Measurements from ENCODE around the gene BTBD16.

BTBD16 gene

DNA sequence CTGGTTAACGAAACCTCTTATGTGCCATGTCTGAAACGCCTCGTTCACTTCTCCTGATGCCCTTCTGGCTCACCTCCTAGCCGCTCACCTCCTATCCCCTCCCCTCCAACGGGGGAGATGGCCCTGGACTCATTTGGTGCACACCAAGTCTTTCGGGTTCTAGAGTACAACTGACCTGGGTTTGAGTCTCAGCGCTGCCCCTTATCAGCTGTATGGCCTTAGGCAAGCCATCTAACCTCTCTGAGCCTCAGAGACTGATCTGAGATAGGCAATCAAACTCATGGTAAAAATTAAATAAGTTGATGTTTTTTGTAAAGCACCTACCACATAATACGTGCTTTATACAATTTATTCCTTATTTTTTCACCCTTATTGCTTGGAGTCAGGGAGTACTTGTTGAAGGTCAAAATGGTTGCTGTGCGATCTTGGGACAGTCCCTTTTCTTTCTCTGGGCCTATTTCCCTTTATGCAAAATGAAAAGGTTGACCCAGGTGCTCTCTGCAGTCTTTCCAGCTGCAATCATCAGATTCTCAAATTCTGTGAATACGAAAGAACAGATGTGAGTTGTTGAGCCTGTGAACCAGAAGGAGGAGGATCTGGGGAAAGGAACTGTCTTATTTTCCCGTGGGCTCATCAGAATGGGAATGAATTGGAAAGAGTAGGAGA, 72.2 kb downstream of the BTBD16 start:
- no peak for DNase-seq (ENCODE audit: low read depth, low spot score)

GRCh38 chr10:122343936-122344335, 72.8 kb downstream of the BTBD16 start:
- no peak for DNase-seq (ENCODE audit: low read depth, low spot score)

DNA sequence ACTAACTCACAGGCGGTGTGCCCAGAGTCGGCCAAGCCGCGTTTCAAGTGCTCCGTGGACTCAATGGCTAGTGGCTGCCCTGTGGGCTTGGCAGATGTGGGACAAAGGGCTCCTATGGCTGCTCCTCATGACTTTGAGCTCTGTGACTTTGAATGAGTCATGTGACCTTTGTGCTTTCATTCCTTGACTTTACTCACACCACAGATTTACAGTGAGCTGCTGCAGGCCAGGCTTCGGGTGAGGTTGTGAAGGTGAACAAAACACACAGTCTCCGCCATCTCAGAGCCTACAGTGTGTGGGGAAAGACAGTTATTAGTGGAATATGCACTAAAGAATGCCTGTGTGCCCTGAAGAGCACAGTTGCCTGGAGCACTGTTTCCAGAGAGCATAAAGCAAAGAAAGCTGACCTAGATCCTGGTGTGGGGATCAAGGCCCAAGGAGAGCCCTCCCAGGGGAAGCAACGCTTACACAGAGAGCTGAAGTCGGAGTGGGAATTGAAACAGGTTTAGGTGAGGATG, 73.7 kb downstream of the BTBD16 start:
- DNase-seq (ENCODE audit: low read depth, low spot score), result no peak

GRCh38 chr10:122346326-122346950, 75.3 kb downstream of the BTBD16 start:
- DNase-seq (ENCODE audit: low read depth, low spot score), result no peak

- DNase-seq (ENCODE audit: low read depth, low spot score), result no peak
Measured at GRCh38 chr10:122347170-122347841, 76.2 kb downstream of the BTBD16 start.

- DNase-seq (ENCODE audit: low read depth, low spot score), result no peak
Measured at GRCh38 chr10:122348512-122348911, 77.4 kb downstream of the BTBD16 start.

- no peak for DNase-seq (ENCODE audit: low read depth, low spot score)
Measured at GRCh38 chr10:122348935-122349361, 77.9 kb downstream of the BTBD16 start.

- no peak for DNase-seq (ENCODE audit: low read depth, low spot score)
Measured at GRCh38 chr10:122349758-122350369, 78.8 kb downstream of the BTBD16 start.

GRCh38 chr10:122350893-122351292, 79.8 kb downstream of the BTBD16 start:
- no peak for DNase-seq (ENCODE audit: low read depth, low spot score)

DNA sequence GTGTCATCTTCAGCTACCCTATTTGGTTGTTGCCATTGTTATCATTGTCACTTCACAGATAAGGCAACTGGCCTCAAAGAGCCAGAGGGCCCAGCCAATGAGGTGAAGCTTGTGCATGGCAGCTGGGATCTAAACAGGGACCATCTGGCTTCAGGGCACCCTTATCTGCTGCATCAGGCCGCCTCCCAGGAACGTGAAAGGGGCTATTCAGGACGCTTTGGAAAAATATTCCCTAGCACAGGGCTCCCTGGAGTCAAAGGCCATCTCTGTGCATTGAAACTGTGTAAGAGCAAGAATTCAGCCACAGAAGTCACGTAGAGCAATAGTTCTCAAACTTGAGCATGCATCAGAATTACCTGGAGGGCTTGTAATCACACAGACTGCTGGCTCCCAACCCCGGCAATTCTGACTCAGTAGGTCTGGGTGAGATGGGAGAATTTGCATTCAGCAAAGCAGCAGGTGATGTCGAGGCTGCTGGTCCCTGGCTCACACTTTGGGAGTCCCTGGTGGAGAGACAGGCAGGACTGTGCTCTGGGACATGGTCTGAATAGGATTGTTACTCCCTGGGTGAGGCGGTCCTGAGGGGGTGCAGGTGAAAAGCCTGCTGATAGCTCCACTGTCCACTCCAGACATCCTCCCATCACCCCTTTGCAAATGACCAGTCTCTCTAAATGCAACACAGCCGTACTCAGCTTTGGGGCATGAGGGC, 81.9 kb downstream of the BTBD16 start:
- DNase-seq (ENCODE audit: low read depth, low spot score), result no peak

- DNase-seq (ENCODE audit: low read depth, low spot score), result no peak
Measured at GRCh38 chr10:122354383-122354782, 83.3 kb downstream of the BTBD16 start.

DNA sequence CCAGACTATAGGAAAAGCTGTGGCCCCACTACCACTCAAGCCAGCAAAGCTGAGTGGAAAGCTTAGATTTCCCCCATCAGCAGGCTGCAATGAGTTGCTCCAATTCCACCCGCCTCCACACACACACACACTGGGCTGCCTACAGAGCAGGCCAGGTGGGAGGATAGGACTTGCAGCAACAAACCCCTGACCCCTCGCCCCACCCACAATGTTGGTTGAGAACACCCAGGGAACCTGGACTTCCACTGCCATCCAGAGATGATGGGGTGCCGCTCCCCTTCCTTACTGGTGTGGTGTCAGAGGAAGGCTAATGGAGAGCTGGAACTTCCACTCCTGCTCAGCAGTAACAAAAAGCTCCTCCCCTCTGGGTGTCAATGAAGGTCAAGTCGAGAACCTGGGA, 86.6 kb downstream of the BTBD16 start:
- no peak for DNase-seq (ENCODE audit: low read depth, low spot score)

- DNase-seq (ENCODE audit: low read depth, low spot score), result no peak
Measured at GRCh38 chr10:122359621-122360020, 88.5 kb downstream of the BTBD16 start.

DNA sequence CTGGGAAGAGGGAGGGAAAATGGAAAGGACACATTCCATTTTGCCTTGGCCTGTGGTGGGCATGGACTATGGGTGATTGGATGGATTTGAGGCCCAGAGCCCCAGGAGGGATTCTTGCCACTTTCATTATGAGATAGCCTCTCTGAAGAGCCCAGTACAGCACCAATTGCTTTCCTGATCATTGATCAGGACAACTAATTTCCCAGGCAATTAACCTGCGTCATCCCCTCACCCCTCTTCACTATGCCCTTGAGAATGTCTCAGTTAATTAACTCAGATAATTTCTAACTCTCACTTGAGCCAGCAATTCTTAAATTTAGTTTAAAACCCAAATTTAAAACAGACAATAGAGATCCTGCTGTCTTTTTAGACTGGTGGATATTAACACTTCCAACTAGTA, 90.0 kb downstream of the BTBD16 start:
- no peak for DNase-seq (ENCODE audit: low read depth, low spot score)

- DNase-seq (ENCODE audit: low read depth, low spot score), result no peak
Measured at GRCh38 chr10:122362031-122362592, 91.0 kb downstream of the BTBD16 start.

DNA sequence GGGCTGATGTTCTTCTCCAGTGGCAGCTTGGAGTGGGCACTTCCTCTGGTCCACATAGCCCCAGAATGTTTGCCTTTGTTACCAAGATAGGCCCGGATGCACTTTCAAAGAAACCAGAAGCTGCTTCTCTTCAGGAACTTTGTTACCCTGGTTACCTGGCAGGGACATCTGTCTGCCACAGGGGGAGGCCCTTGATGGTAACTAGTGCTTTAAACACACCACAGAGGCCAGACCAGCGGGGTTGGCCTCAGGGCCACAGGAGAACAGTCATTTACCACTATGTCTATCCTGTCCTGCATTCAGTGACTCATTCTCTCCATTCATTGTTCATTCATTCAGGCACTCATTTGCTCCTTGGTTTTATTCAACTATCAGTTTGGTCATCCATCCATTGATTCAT, 91.5 kb downstream of the BTBD16 start:
- DNase-seq (ENCODE audit: low read depth, low spot score), result no peak

- DNase-seq (ENCODE audit: low read depth, low spot score), result no peak
Measured at GRCh38 chr10:122363311-122363710, 92.2 kb downstream of the BTBD16 start.

DNA sequence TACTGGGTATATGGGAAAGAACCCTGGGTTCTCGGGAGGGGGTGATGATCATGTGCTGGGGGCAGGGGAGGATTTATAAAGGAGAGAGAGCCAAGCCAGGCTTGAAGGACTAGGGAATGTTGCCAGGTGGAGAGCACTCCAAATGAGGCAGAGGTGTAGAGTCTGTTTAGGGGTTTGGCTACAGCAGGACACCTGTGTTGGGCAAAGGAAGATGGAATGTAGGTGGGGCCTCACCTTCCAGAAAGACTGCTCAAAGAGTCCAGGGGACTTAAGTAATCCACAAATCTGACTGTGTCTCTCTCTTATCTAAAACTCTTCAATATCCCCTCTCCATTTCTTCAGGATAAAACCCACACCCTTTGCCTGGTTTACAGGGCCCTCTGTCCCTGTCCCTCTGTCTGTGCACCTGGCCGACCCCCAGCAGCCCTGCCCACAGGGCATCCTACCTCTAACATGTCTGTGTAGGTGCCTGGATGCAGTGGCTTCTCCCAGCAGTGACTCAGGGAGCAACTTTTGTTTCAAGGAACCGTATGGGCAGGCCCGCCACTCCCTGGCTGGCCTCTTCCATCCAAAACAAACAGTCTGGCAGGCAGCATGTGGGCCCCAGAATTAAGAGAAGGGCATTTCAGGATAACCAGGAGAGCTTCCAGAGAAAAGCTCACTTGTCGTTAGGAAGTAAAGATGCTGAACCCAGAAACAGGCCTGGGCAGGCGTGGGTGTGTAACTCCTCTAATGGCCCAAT, 92.8 kb downstream of the BTBD16 start:
- no peak for DNase-seq (ENCODE audit: low read depth, low spot score)

GRCh38 chr10:122368502-122369254, 97.6 kb downstream of the BTBD16 start:
- DNase-seq (ENCODE audit: low read depth, low spot score), result no peak

- no peak for DNase-seq (ENCODE audit: low read depth, low spot score)
Measured at GRCh38 chr10:122373108-122373507, 102.0 kb downstream of the BTBD16 start.
